Vagina (tissue), 2 donors: ENCODE measurements around the gene TASP1. TPM values are rescaled to one million over a fixed set of nuclear protein-coding genes. Genes with fewer than 3 reads are reported as not detected.

Source experiments
- DNase-seq, 2 donors: peaks; one replicate each; pipeline ENCODE4 v3.0.0-alpha.2; 2017; ENCODE audit errors: extremely low spot score in 2 of 2
- H3K27ac ChIP-seq: fragments of 200-600 bp; sonication (generic); one replicate; pipeline ENCODE4 v1.5.1; 2019
- H3K27me3 ChIP-seq: fragments of 200-600 bp; sonication (generic); one replicate; pipeline ENCODE4 v1.5.1; 2019
- H3K36me3 ChIP-seq, 2 donors: fragments of 200-600 bp; sonication (generic); one replicate each; pipeline ENCODE4 v1.5.1; 2017 to 2019
- H3K4me1 ChIP-seq: fragments of 200-600 bp; sonication (generic); one replicate; pipeline ENCODE4 v1.5.1; 2019
- H3K4me3 ChIP-seq, 2 donors: fragments of 200-600 bp; sonication (generic); 1 replicate in 1 of 2; 2 replicates in 1 of 2; pipeline ENCODE4 v1.5.1; 2016 to 2019
- H3K9me3 ChIP-seq: fragments of 200-600 bp; sonication (generic); one replicate; pipeline ENCODE4 v1.5.1; 2019
- POLR2A ChIP-seq, 2 donors: fragments of 450-650 bp; IDR thresholded peaks; one replicate each; pipeline ENCODE4 v1.6.1; 2017; ENCODE audit warnings: antibody characterized with exemption in 2 of 2, mild to moderate bottlenecking in 2 of 2, moderate library complexity in 2 of 2
- POLR2AphosphoS5 ChIP-seq, 2 donors: sonication (generic); formaldehyde crosslinking; IDR thresholded peaks; one replicate each; pipeline ENCODE4 v1.9.0; 2017; ENCODE audit warnings: antibody characterized with exemption in 2 of 2, mild to moderate bottlenecking in 2 of 2, low read depth in 1 of 2; ENCODE audit not compliant: insufficient read depth in 1 of 2
- intact Hi-C: fragments of 100-400 bp; cut with DNase I; formaldehyde crosslinking; loops from one replicate; pipeline ENCODE4 v1.15.1; 2023
- total RNA-seq: library from RNA; depleted of rRNA; stranded (reverse); fragments of >200 nt; gene quantifications from one replicate; pipeline ENCODE4 v1.2.3, GENCODE V29; 2016
- TF ChIP-seq, protein P1 (sequence below), 3 experiments: fragments of 450-650 bp in 2 of 3; fragments of 200-600 bp in 1 of 3; sonication (generic) in 1 of 3; IDR thresholded peaks; one replicate each; pipeline ENCODE4 v1.5.1; 2017 to 2019; ENCODE audit warnings: antibody characterized with exemption in 3 of 3, mild to moderate bottlenecking in 2 of 3, moderate library complexity in 2 of 3

TASP1 gene
- total RNA-seq, 1 donor from 2014 or later = 12.5 TPM

DNA sequence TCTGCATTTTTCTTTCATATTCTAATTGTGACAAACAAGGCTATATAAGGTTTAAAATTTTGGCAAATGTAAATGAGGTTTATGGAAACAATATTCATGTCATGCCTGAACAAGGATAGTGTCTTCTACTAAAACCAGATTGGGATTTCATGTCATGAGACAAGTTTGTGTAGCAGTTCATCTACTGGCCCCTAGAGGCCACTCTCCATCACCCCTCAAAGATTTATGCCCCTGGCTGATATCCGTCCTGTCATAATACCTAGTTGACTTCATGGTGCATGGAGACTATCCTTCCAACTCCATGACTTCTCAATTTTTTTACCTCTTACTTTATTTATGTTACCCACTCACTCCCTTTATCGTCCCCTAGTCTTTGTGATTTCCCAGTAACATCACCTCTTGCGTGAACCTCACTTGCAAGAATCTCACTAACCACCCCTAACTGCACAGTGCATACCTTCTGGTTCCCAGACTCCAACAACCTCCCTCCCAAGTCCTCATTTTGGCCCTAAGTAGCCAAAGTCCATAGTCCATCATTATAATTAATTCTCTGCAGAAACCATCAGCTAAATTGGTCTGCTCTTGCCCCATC, 179.8 kb downstream of the TASP1 start:
- no peaks in the 10 kb centered on the region for H3K27me3 ChIP-seq
- intact Hi-C loops = no loop called here
- DNase-seq = no peak
- H3K4me3 ChIP-seq = no peak overlapping the region
- no peaks in the 10 kb centered on the region for H3K9me3 ChIP-seq
- no peak overlapping the region for H3K27ac ChIP-seq
- peaks cover 14% of the 10 kb centered on the region for H3K4me1 ChIP-seq
- TF ChIP-seq, protein P1, sequence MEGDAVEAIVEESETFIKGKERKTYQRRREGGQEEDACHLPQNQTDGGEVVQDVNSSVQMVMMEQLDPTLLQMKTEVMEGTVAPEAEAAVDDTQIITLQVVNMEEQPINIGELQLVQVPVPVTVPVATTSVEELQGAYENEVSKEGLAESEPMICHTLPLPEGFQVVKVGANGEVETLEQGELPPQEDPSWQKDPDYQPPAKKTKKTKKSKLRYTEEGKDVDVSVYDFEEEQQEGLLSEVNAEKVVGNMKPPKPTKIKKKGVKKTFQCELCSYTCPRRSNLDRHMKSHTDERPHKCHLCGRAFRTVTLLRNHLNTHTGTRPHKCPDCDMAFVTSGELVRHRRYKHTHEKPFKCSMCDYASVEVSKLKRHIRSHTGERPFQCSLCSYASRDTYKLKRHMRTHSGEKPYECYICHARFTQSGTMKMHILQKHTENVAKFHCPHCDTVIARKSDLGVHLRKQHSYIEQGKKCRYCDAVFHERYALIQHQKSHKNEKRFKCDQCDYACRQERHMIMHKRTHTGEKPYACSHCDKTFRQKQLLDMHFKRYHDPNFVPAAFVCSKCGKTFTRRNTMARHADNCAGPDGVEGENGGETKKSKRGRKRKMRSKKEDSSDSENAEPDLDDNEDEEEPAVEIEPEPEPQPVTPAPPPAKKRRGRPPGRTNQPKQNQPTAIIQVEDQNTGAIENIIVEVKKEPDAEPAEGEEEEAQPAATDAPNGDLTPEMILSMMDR (IDR thresholded peaks at IDR 0.05) = no peak
- TF ChIP-seq POLR2AphosphoS5 (IDR thresholded peaks at IDR 0.05; ENCODE audit: insufficient read depth in 1 of 2, low read depth in 1 of 2) = no peak
- TF ChIP-seq POLR2A (IDR thresholded peaks at IDR 0.05) = no peak
- no peaks in the 10 kb centered on the region for H3K36me3 ChIP-seq

DNA sequence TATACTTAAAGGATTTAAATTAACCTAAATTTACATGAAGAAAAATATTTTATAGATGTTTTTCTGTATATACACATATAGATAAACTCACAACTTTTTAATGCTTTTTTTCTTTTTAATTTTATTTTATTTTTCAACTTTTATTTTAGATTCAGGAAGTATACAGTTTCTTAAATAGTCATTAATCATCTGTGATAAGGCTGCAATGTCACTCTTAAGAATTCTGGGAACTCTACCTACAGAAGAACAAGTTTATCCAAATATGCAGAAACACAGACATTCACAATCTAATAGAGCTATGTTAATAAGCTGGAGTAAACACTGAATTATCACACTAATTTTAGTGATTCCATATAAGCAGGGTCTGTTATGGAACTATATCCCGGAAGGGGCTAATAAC, 181.2 kb downstream of the TASP1 start:
- no peak for DNase-seq
- H3K27ac ChIP-seq = no peak overlapping the region
- no peak overlapping the region for H3K4me3 ChIP-seq
- TF ChIP-seq, protein P1 (IDR thresholded peaks at IDR 0.05) = no peak
- TF ChIP-seq POLR2AphosphoS5 (IDR thresholded peaks at IDR 0.05; ENCODE audit: insufficient read depth in 1 of 2, low read depth in 1 of 2) (no peak), POLR2A (IDR thresholded peaks at IDR 0.05) (no peak)
- intact Hi-C loops = no loop called here
- H3K4me1 ChIP-seq = peaks cover 14% of the 10 kb centered on the region
- no peaks in the 10 kb centered on the region for H3K36me3 ChIP-seq
- H3K9me3 ChIP-seq = no peaks in the 10 kb centered on the region
- no peaks in the 10 kb centered on the region for H3K27me3 ChIP-seq

- intact Hi-C loops = no loop called here
- H3K4me1 ChIP-seq = peaks cover 14% of the 10 kb centered on the region
- DNase-seq = no peak
Measured at GRCh38 chr20:13455713-13456112, 183.0 kb downstream of the TASP1 start.

DNA sequence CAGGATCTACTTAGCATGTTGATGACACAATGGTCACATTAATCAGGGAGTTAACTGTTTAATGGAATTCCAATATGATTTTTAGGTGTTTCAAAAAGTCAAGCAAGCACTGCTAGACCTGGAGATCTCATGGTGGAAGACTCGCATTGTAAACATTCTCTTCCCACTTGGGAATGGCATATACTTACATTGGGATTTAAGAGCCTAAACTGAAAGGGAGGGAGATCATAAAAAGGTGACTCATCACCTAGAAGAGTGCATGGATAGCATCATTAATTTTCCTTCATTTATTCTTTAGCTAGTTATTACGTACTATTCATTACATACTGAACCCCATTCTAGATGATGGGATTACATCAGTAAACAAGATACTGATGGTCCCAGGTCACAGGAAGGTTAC, 185.4 kb downstream of the TASP1 start:
- no peak for DNase-seq
- intact Hi-C loops = no loop called here

More at GRCh38 chr20:13455713-13456112, 183.0 kb downstream of the TASP1 start:
- H3K27me3 ChIP-seq = no peaks in the 10 kb centered on the region
- TF ChIP-seq POLR2A (IDR thresholded peaks at IDR 0.05) = no peak
- TF ChIP-seq, protein P1 (IDR thresholded peaks at IDR 0.05) = no peak
- no peak for TF ChIP-seq POLR2AphosphoS5 (IDR thresholded peaks at IDR 0.05; ENCODE audit: insufficient read depth in 1 of 2, low read depth in 1 of 2)
- no peaks in the 10 kb centered on the region for H3K9me3 ChIP-seq
- H3K27ac ChIP-seq = no peak overlapping the region
- H3K36me3 ChIP-seq = no peaks in the 10 kb centered on the region
- H3K4me3 ChIP-seq = no peak overlapping the region

More for the DNA sequence above, 185.4 kb downstream of the TASP1 start:
- Histone ChIP-seq H3K27ac (no peak overlapping the region), H3K9me3 (no peaks in the 10 kb centered on the region), H3K4me3 (no peak overlapping the region), H3K27me3 (no peaks in the 10 kb centered on the region), H3K36me3 (no peaks in the 10 kb centered on the region), H3K4me1 (peaks cover 14% of the 10 kb centered on the region)
- TF ChIP-seq POLR2A (IDR thresholded peaks at IDR 0.05) (no peak), POLR2AphosphoS5 (IDR thresholded peaks at IDR 0.05; ENCODE audit: insufficient read depth in 1 of 2, low read depth in 1 of 2) (no peak)
- TF ChIP-seq, protein P1 (IDR thresholded peaks at IDR 0.05) = no peak
